Astrocyte of the cerebellum (primary cell): Measurements from ENCODE around the gene ANKIB1.

ENCODE experiments used
- DNase-seq: peaks from one replicate; pipeline ENCODE4 v3.0.0-alpha.2; 2011; ENCODE audit warnings: low read depth
- H3K4me3 ChIP-seq: 2 replicates; pipeline ENCODE4 v1.5.1; 2011; ENCODE audit warnings: mild to moderate bottlenecking, low read depth, low read length, moderate library complexity
- in situ Hi-C: cut with HindIII; loops from 2 replicates; pipeline ENCODE4 v1.10.0; 2017; ENCODE audit warnings: low sequenced_read_pairs
- TF ChIP-seq, protein P1 (sequence below): IDR thresholded peaks from 2 replicates; pipeline ENCODE4 v1.5.1; 2012; ENCODE audit warnings: low read length, low read depth, moderate library complexity, mild to moderate bottlenecking; ENCODE audit errors: missing control alignments

Gene ANKIB1

GRCh38 chr7:92446869-92447344, 201.1 kb downstream of the ANKIB1 start:
- DNase-seq: no peak
- peak overlapping the region; percentile 88 for H3K4me3 ChIP-seq
- in situ Hi-C loops: no loop called here
- TF ChIP-seq, protein P1, sequence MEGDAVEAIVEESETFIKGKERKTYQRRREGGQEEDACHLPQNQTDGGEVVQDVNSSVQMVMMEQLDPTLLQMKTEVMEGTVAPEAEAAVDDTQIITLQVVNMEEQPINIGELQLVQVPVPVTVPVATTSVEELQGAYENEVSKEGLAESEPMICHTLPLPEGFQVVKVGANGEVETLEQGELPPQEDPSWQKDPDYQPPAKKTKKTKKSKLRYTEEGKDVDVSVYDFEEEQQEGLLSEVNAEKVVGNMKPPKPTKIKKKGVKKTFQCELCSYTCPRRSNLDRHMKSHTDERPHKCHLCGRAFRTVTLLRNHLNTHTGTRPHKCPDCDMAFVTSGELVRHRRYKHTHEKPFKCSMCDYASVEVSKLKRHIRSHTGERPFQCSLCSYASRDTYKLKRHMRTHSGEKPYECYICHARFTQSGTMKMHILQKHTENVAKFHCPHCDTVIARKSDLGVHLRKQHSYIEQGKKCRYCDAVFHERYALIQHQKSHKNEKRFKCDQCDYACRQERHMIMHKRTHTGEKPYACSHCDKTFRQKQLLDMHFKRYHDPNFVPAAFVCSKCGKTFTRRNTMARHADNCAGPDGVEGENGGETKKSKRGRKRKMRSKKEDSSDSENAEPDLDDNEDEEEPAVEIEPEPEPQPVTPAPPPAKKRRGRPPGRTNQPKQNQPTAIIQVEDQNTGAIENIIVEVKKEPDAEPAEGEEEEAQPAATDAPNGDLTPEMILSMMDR: no peak

DNA sequence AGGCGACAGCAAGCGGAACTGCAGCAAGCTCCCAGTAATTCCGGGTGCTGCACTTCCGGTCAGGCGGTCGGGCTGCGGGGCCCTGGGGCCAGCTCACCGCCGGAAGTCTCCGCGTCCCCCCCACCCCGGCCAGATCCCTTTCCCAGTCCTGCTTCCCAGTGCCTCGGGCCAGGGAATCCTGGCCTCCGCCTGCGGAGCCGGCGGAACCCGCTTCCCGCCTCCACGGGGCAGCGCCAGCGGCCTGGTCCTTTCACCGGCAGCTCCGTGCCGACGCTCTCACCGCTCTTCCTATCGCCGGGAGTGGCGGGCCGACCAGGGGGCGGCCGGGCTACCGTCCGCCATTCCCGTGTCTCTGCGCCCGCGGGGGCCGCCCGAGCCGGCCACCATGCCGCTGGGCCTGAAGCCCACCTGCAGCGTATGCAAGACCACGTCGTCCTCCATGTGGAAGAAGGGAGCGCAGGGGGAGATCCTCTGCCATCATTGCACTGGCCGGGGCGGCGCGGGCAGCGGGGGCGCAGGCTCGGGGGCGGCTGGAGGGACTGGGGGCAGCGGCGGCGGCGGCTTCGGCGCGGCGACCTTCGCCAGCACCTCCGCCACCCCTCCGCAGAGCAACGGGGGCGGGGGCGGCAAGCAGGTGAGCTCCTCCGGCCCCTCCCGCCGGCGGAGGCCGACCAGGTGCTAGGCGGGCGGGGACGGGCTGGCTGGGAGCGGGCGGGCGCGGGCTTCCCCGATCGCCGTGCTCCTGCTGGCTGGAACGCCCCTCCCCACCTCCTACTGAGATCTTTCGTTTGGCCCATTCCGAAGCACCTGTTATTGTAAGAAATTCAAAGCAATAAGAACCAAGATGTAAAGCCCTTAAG, 201.8 kb downstream of the ANKIB1 start, which contains the start of gene GATAD1:
Gene GATAD1 (plus strand): TSS at position 138 of the 860 bp plus-strand sequence. CDS start 248 bp downstream, at position 386.
- peak; percentile 84 for DNase-seq
- H3K4me3 ChIP-seq: peak within 1 kb of the TSS; percentile 88
- TF ChIP-seq, protein P1: peak; percentile 82
- in situ Hi-C loops: no loop called here

- TF ChIP-seq, protein P1: peak; percentile 51
- H3K4me3 ChIP-seq: peak overlapping the region; percentile 88
- in situ Hi-C loops: no loop called here
- no peak for DNase-seq
Observed at GRCh38 chr7:92448205-92448747, 202.5 kb downstream of the ANKIB1 start.
